IMR-90 (cell line): ENCODE data around the gene GALNT14. TPM values are rescaled to one million over a fixed set of nuclear protein-coding genes. Genes with fewer than 3 reads are reported as not detected.

Source experiments
- ATAC-seq: fragments of 200-7000 bp; cut with Tn5 transposase; 2 replicates; pipeline ENCODE4 v1.9.1; 2020; ENCODE audit warnings: low read depth, mild to moderate bottlenecking, moderate library complexity
- BruUV-seq: library from RNA; stranded (reverse); fragments of 400-500 nt; replicated peaks from 2 replicates; lab custom pipeline; 2021; lab: Mats Ljungman, UMichigan
- CTCF ChIA-PET: fragments of 300-600 bp; formaldehyde crosslinking; extraction: SDS; loops from one replicate; lab custom pipeline; 2021; ENCODE audit warnings: antibody characterized with exemption; lab: Yijun Ruan, JAX
- POLR2A ChIA-PET: fragments of 300-600 bp; sonication (Branson Sonifier 250); formaldehyde crosslinking; loops from one replicate; lab custom pipeline; 2022; ENCODE audit warnings: antibody characterized with exemption; ENCODE audit not compliant: unreplicated experiment; lab: Charles Lee
- DNase-seq: peaks from one replicate; pipeline ENCODE4 v3.0.0; 2013
- H2AFZ ChIP-seq: replicated peaks from 2 replicates; pipeline ENCODE3; 2013; ENCODE audit warnings: low read length, mild to moderate bottlenecking; ENCODE audit not compliant: poor library complexity
- H2AK5ac ChIP-seq: 2 replicates; pipeline ENCODE4 v1.6.1; 2013; ENCODE audit warnings: low read depth, low read length, inconsistent platforms
- H2AK9ac ChIP-seq: replicated peaks from 2 replicates; pipeline ENCODE3; 2013; ENCODE audit warnings: mild to moderate bottlenecking, low read depth, low read length, moderate library complexity; ENCODE audit not compliant: poor library complexity
- H2BK120ac ChIP-seq: 2 replicates; pipeline ENCODE4 v1.6.1; 2013; ENCODE audit warnings: low read depth, low read length, inconsistent platforms
- H2BK15ac ChIP-seq: 3 replicates; pipeline ENCODE4 v1.6.1; 2013; ENCODE audit warnings: low read depth, low read length, inconsistent platforms
- H2BK20ac ChIP-seq: 2 replicates; pipeline ENCODE4 v1.6.1; 2013; ENCODE audit warnings: low read depth, mild to moderate bottlenecking, inconsistent platforms, low read length, moderate library complexity
- H2BK5ac ChIP-seq: 2 replicates; pipeline ENCODE4 v1.6.1; 2013; ENCODE audit warnings: mild to moderate bottlenecking, low read depth, low read length, inconsistent platforms; ENCODE audit not compliant: poor library complexity, severe bottlenecking
- H3K14ac ChIP-seq: replicated peaks from 2 replicates; pipeline ENCODE4 v1.6.1; 2013; ENCODE audit warnings: low read depth, low read length, inconsistent platforms
- H3K18ac ChIP-seq: 2 replicates; pipeline ENCODE4 v1.6.1; 2013; ENCODE audit warnings: low read depth, low read length, control low read depth
- H3K23ac ChIP-seq: 2 replicates; pipeline ENCODE4 v1.6.1; 2013; ENCODE audit warnings: low read depth, low read length, inconsistent platforms
- H3K27ac ChIP-seq: 2 replicates; pipeline ENCODE4 v1.5.1; 2013; ENCODE audit warnings: mild to moderate bottlenecking, control low read depth, low read length; ENCODE audit not compliant: insufficient read depth
- H3K27me3 ChIP-seq: 2 replicates; pipeline ENCODE4 v1.6.1; 2013; ENCODE audit warnings: low read length; ENCODE audit not compliant: control insufficient read depth, insufficient read depth
- H3K36me3 ChIP-seq: 2 replicates; pipeline ENCODE4 v1.6.1; 2013; ENCODE audit warnings: low read length, mixed read lengths; ENCODE audit not compliant: control insufficient read depth, insufficient read depth
- H3K4ac ChIP-seq: 2 replicates; pipeline ENCODE4 v1.6.1; 2013; ENCODE audit warnings: low read depth, low read length, inconsistent platforms
- H3K4me1 ChIP-seq: 2 replicates; pipeline ENCODE4 v1.6.1; 2013; ENCODE audit warnings: low read length, mixed read lengths; ENCODE audit not compliant: control insufficient read depth, insufficient read depth
- H3K4me2 ChIP-seq: 2 replicates; pipeline ENCODE4 v1.6.1; 2013; ENCODE audit warnings: low read depth, mild to moderate bottlenecking, control low read depth, low read length, moderate library complexity
- H3K4me3 ChIP-seq: 2 replicates; pipeline ENCODE4 v1.5.1; 2013; ENCODE audit warnings: low read depth, mild to moderate bottlenecking, control low read depth, low read length, moderate library complexity; ENCODE audit not compliant: insufficient read depth
- H3K56ac ChIP-seq: 2 replicates; pipeline ENCODE4 v1.6.1; 2013; ENCODE audit warnings: low read length, inconsistent platforms; ENCODE audit not compliant: insufficient read depth; ENCODE audit errors: extremely low read depth
- H3K79me1 ChIP-seq, 2 experiments: 2 replicates each; pipeline ENCODE4 v1.6.1; 2013; ENCODE audit warnings: low read length in 2 of 2, inconsistent platforms in 1 of 2, low read depth in 1 of 2
- H3K9ac ChIP-seq: 2 replicates; pipeline ENCODE4 v1.6.1; 2013; ENCODE audit warnings: low read depth, low read length, control low read depth
- H3K9me1 ChIP-seq: 2 replicates; pipeline ENCODE4 v1.6.1; 2013; ENCODE audit warnings: low read length, inconsistent platforms; ENCODE audit not compliant: insufficient read depth
- H3K9me3 ChIP-seq: 2 replicates; pipeline ENCODE4 v1.6.1; 2013; ENCODE audit warnings: low read length; ENCODE audit not compliant: control insufficient read depth, insufficient read depth
- H4K20me1 ChIP-seq: 2 replicates; pipeline ENCODE4 v1.6.1; 2013; ENCODE audit warnings: low read length, inconsistent platforms; ENCODE audit not compliant: insufficient read depth
- H4K5ac ChIP-seq: 2 replicates; pipeline ENCODE4 v1.6.1; 2013; ENCODE audit warnings: mild to moderate bottlenecking, low read depth, low read length, control low read depth
- H4K8ac ChIP-seq, 2 experiments: 2 replicates each; pipeline ENCODE4 v1.6.1; 2013; ENCODE audit warnings: low read depth in 2 of 2, low read length in 2 of 2, control low read depth in 1 of 2, inconsistent platforms in 1 of 2
- H4K91ac ChIP-seq: 2 replicates; pipeline ENCODE4 v1.6.1; 2013; ENCODE audit warnings: low read depth, low read length, inconsistent platforms; ENCODE audit not compliant: insufficient read depth
- BHLHE40 ChIP-seq: fragments of 150-350 bp; IDR thresholded peaks from 2 replicates; pipeline ENCODE4 v1.6.1; 2016; ENCODE audit warnings: mild to moderate bottlenecking, low read depth, low read length
- CEBPB ChIP-seq: IDR thresholded peaks from 2 replicates; pipeline ENCODE4 v1.6.1; 2012; ENCODE audit warnings: low read depth, low read length, improper control_type of control experiment
- CTCF ChIP-seq: conservative IDR thresholded peaks from 2 replicates; pipeline ENCODE4 v1.5.1; 2012; ENCODE audit warnings: mild to moderate bottlenecking, low read depth, low read length, improper control_type of control experiment
- ELK1 ChIP-seq: fragments of 150-350 bp; IDR thresholded peaks from 2 replicates; pipeline ENCODE4 v1.6.1; 2016; ENCODE audit warnings: low read depth, mild to moderate bottlenecking, low read length, moderate library complexity, borderline replicate concordance
- FOS ChIP-seq: fragments of 150-350 bp; IDR thresholded peaks from 2 replicates; pipeline ENCODE4 v1.6.1; 2016; ENCODE audit warnings: low read depth, low read length
- MAFK ChIP-seq: IDR thresholded peaks from 2 replicates; pipeline ENCODE4 v1.6.1; 2012; ENCODE audit warnings: low read depth, low read length, improper control_type of control experiment
- MAZ ChIP-seq: IDR thresholded peaks from 2 replicates; pipeline ENCODE4 v1.6.1; 2012; ENCODE audit warnings: low read depth, mild to moderate bottlenecking, low read length, improper control_type of control experiment, moderate library complexity, borderline replicate concordance
- MXI1 ChIP-seq: IDR thresholded peaks from 2 replicates; pipeline ENCODE4 v1.6.1; 2012; ENCODE audit warnings: low read depth, mild to moderate bottlenecking, low read length, moderate library complexity, borderline replicate concordance
- NFE2L2 ChIP-seq: fragments of 150-350 bp; IDR thresholded peaks from 2 replicates; pipeline ENCODE4 v1.6.1; 2016; ENCODE audit warnings: low read depth, mild to moderate bottlenecking, low read length
- POLR2A ChIP-seq: IDR thresholded peaks from 2 replicates; pipeline ENCODE4 v1.6.1; 2012; ENCODE audit warnings: mild to moderate bottlenecking, low read depth, low read length
- RAD21 ChIP-seq: IDR thresholded peaks from 2 replicates; pipeline ENCODE4 v1.6.1; 2012; ENCODE audit warnings: low read length, improper control_type of control experiment
- RCOR1 ChIP-seq: IDR thresholded peaks from 2 replicates; pipeline ENCODE4 v1.6.1; 2012; ENCODE audit warnings: mild to moderate bottlenecking, low read length, improper control_type of control experiment; ENCODE audit not compliant: insufficient replicate concordance
- RFX5 ChIP-seq: IDR thresholded peaks from 2 replicates; pipeline ENCODE4 v1.8.0; 2012; ENCODE audit warnings: low read depth, mild to moderate bottlenecking, low read length, moderate library complexity
- SMC3 ChIP-seq: fragments of 150-350 bp; IDR thresholded peaks from 2 replicates; pipeline ENCODE4 v1.6.1; 2016; ENCODE audit warnings: low read depth, mild to moderate bottlenecking, antibody characterized with exemption, low read length, moderate library complexity
- WGBS, 2 experiments: methylation state at CpG; one replicate each; pipeline versions ENCODE4 v1.1.5 to v1.1.7; 2013; ENCODE audit warnings: missing lambda C conversion rate in 2 of 2; ENCODE audit not compliant: insufficient read length in 1 of 2; ENCODE audit errors: extremely low coverage in 2 of 2; 5-methylcytosine and 5-hydroxymethylcytosine counted together
- dilution Hi-C: fragments of 300-500 bp; cut with HindIII; formaldehyde crosslinking; loops from one replicate; pipeline ENCODE4 v1.14.3; 2018; ENCODE audit warnings: low sequenced_read_pairs; ENCODE audit not compliant: unreplicated experiment
- in situ Hi-C: fragments of 300-500 bp; cut with MboI; formaldehyde crosslinking; loops from 3 replicates; pipeline ENCODE4 v1.14.3; 2019; ENCODE audit warnings: low sequenced_read_pairs, inconsistent platforms, mixed read lengths
- intact Hi-C: fragments of 100-400 bp; cut with micrococcal nuclease; formaldehyde crosslinking; loops from 2 replicates; pipeline ENCODE4 v1.10.0; 2022
- polyA plus RNA-seq, 3 experiments: library from polyadenylated mRNA; depleted of rRNA; stranded (reverse); fragments of >200 nt; gene quantifications; 2 replicates each; pipeline ENCODE4 v1.2.3, GENCODE V29; 2012; ENCODE audit warnings: low replicate concordance in 1 of 3
- total RNA-seq: library from RNA; depleted of rRNA; stranded (reverse); fragments of >200 nt; gene quantifications from 2 replicates; pipeline ENCODE4 v1.2.3, GENCODE V29; 2012
- TF ChIP-seq, protein P1 (sequence below): fragments of 150-350 bp; IDR thresholded peaks from 2 replicates; pipeline ENCODE4 v1.6.1; 2017; ENCODE audit warnings: mild to moderate bottlenecking, antibody characterized with exemption, low read length, low read depth

The GALNT14 gene
- total and polyA plus RNA-seq, 2 of the 4 experiments (the other 2 are of a cell fraction) = 0.15 to 0.18 TPM

DNA sequence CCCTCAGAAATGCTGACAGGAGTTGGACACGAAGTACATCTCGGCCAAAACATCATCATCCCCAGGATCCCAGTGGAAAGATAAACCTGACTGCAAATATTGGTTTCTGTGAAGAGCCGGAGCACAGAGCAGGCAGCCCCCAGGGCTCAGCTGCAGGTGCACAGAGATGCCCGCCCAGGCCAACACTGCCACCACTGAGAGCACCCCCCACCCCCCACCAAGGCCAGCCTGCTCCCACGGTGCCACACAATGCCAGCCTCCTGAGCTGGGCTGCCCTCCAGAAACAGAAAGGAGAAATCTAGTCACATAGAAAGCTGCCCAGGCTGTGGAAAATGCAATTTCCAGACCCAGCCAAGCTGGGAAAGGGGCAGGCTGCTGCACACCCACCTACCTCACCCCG lies 71.7 kb downstream of the GALNT14 start:
- H3K23ac ChIP-seq = no peak overlapping the region
- no peak overlapping the region for H2BK15ac ChIP-seq
- no peaks in the 10 kb centered on the region for H3K9me3 ChIP-seq
- no peak overlapping the region for H3K14ac ChIP-seq
- H3K4ac ChIP-seq = no peak overlapping the region
- no peaks in the 10 kb centered on the region for H3K27me3 ChIP-seq
- no peaks in the 10 kb centered on the region for H4K20me1 ChIP-seq
- TF ChIP-seq RCOR1 (no peak), MAFK (no peak), MAZ (no peak), NFE2L2 (no peak), SMC3 (no peak), RFX5 (no peak), ELK1 (no peak), POLR2A (no peak), FOS (no peak), RAD21 (no peak), BHLHE40 (no peak), CTCF (no peak), CEBPB (no peak), MXI1 (no peak)
- TF ChIP-seq, protein P1, sequence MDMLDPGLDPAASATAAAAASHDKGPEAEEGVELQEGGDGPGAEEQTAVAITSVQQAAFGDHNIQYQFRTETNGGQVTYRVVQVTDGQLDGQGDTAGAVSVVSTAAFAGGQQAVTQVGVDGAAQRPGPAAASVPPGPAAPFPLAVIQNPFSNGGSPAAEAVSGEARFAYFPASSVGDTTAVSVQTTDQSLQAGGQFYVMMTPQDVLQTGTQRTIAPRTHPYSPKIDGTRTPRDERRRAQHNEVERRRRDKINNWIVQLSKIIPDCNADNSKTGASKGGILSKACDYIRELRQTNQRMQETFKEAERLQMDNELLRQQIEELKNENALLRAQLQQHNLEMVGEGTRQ = no peak
- H2BK120ac ChIP-seq = no peak overlapping the region
- no peak overlapping the region for H2BK20ac ChIP-seq
- no peak overlapping the region for H4K5ac ChIP-seq
- no peak overlapping the region for H3K18ac ChIP-seq
- no TSS peak for BruUV-seq
- no peaks in the 10 kb centered on the region for H3K9me1 ChIP-seq
- H3K36me3 ChIP-seq = no peaks in the 10 kb centered on the region
- H3K4me3 ChIP-seq = no peak overlapping the region
- no peak overlapping the region for H4K91ac ChIP-seq
- ATAC-seq = no peak
- H2AK5ac ChIP-seq = no peak overlapping the region
- H2AFZ ChIP-seq = no peak overlapping the region
- H2AK9ac ChIP-seq = no peak overlapping the region
- in situ Hi-C loops = no loop called here
- no peak overlapping the region for H3K27ac ChIP-seq
- 46% methylated on average over 2 of the region's 6 CpGs; no CpG with 5 or more reads in 1 of the 2 experiments for WGBS, 2 experiments
- no peak for DNase-seq
- H3K56ac ChIP-seq = no peak overlapping the region
- no peaks in the 10 kb centered on the region for H3K4me1 ChIP-seq
- intact Hi-C loops = no loop called here
- H3K79me1 ChIP-seq = no peaks in the 10 kb centered on the region
- no peak overlapping the region for H3K9ac ChIP-seq
- no peak overlapping the region for H3K4me2 ChIP-seq
- no peak overlapping the region for H2BK5ac ChIP-seq
- no peak overlapping the region for H4K8ac ChIP-seq
- ChIA-PET POLR2A (no interaction called here), CTCF (no interaction called here)
- dilution Hi-C loops = no loop called here
